DMS 273 treated with DMSO at 0.1 percent for 48 hours (cell line): ENCODE results near the gene DPPA4.
"Not testable (repeated sequence)": the region's sequence is repeated elsewhere in the genome, so short reads cannot be mapped to it uniquely, and the experiment has no call there.

Experiments
- DNase-seq: peaks from one replicate; lab custom pipeline; 2025; lab: John Stamatoyannopoulos, UW

DPPA4 gene

DNA sequence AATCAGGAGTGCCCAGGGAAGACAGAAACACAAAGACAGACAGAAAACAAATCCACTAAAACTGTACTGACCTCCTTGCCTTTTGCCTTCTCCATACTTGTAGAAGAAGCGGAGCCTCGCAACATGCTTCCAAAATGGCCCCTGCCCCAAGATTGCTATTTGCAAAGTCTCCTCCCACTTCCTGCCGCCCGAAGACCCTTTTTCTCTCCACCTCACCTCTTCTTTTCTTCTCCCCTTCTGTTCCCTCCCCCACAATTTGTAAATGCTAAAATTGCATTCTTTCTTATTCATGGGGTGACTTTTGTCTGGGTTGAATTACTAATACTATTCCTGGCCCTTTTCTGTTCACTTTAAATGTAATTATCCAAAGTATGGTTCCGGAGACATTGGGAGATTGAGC is at the start of gene DPPA4:
Gene DPPA4, minus strand, starts transcription at position 154 of the 400 bp plus-strand sequence. Its CDS starts 29 bp downstream, at position 125.
- DNase-seq: no peak

- no peak for DNase-seq
Observed at GRCh38 chr3:109385442-109386318, 48.3 kb upstream of the DPPA4 start.

- DNase-seq: no peak
Observed at GRCh38 chr3:109384164-109384563, 46.8 kb upstream of the DPPA4 start.

GRCh38 chr3:109382588-109382987 is 45.2 kb upstream of the DPPA4 start:
- no peak for DNase-seq

GRCh38 chr3:109375975-109376374 is 38.6 kb upstream of the DPPA4 start:
- no peak for DNase-seq

DNA sequence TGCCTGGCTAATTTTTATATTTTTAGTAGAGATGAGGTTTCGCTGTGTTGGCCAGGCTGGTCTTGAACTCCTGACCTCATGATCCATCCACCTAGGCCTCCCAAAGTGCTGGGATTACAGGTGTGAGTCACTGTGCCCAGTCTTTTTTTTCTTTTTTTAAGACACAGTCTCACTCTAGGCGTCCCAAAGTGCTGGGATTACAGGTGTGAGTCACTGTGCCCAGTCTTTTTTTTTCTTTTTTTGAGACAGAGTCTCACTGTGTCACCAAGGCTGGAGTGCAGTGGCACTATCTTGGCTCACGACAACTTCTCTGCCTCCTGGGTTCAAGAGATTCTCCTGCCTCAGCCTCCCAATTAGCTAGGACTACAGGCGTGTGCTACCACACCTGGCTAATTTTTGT is 37.1 kb upstream of the DPPA4 start:
- DNase-seq: not testable (repeated sequence)

DNA sequence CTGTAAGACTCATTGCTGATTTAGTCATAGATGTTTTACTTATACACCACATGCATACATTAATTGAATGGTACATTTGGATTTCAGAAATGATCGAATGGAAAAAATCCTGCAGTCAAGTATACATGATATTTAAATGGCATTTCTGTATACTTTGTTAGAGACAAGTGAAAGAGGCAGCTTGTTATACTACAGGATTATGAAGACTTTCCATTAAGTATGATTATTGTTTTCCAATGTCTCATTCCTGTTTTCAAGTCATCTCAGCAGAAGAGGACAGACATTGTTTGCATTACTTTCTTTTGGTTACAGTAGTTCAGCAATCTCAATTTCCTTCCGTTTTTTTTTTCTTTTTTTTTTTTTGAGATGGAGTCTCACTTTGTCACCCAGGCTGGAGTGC is 36.6 kb upstream of the DPPA4 start:
- DNase-seq: no peak

- no peak for DNase-seq
Observed at GRCh38 chr3:109372639-109373038, 35.3 kb upstream of the DPPA4 start.

- no peak for DNase-seq
Observed at GRCh38 chr3:109369510-109369909, 32.2 kb upstream of the DPPA4 start.

DNA sequence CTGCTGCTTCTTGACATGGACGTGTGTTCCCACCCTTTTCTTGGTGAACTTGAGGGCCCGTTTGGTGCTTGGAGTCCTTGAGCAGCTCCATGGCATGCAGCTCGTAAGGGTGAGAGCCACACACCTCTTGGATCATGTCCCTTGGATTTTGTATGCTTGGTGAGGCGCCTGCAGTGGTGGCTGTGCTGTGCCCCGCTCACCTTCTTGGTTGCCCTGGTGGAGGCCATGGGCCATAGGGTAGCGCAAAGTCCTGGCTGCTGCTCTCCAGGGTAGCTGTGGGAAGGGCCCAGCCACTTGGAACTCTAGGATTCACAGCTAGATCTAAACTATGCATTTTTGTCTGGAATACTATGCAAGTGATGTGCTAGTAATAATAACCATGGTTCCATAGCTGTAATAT is 26.7 kb upstream of the DPPA4 start:
- no peak for DNase-seq

- no peak for DNase-seq
Observed at GRCh38 chr3:109363634-109364033, 26.3 kb upstream of the DPPA4 start.

- DNase-seq: no peak
Observed at GRCh38 chr3:109362823-109363222, 25.5 kb upstream of the DPPA4 start.

DNA sequence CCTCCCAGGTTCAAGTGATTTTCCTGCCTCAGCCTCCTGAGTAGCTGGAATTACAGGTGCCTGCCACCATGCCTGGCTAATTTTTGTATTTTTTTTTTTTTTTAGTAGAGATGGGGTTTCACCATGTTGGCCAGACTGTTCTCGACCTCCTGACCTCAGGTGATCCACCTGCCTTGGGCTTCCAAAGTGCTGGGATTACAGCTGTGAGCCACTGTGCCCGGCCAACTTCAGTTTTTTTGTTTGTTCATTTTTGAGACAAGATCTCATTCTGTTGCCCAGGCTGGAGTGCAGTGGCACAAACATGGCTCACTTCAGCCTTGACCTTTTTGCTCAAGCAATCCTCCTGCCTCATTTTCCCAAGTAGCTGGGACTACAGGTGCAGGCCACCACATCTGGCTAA is 21.5 kb upstream of the DPPA4 start:
- DNase-seq: not testable (repeated sequence)

DNA sequence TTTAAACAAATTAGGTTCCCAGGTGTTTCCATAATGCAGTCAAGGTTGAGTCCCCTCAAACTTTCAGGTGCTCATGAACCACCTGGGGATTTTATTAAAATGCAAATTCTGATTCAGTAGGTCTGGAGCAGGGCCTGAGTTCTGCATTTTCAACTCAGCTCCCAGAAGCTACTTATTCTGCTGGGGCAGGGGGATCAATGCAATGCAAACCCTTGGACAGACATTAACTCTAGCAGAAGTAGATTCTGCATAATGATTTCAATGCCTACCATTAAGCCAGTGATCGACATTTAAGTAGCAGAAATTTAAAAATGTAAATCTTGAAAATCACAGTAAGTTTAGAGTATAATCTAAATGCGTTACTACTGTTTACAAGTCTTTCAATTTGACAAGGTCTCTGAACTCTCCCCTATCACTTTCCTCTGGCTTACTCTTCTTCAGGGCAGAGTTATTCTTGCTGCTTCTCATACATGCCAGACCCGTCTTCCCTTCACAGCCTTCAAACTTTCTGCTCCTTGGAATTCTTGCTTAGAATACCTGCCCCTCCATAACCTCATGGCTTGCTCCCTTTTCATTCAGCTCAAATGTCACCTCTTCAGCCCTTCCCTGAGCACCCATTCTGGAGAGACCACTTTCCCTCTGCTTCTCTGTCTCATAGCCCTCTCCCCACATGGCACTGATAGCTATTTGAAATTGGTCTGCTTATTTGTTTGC is 19.3 kb upstream of the DPPA4 start:
- no peak for DNase-seq

DNA sequence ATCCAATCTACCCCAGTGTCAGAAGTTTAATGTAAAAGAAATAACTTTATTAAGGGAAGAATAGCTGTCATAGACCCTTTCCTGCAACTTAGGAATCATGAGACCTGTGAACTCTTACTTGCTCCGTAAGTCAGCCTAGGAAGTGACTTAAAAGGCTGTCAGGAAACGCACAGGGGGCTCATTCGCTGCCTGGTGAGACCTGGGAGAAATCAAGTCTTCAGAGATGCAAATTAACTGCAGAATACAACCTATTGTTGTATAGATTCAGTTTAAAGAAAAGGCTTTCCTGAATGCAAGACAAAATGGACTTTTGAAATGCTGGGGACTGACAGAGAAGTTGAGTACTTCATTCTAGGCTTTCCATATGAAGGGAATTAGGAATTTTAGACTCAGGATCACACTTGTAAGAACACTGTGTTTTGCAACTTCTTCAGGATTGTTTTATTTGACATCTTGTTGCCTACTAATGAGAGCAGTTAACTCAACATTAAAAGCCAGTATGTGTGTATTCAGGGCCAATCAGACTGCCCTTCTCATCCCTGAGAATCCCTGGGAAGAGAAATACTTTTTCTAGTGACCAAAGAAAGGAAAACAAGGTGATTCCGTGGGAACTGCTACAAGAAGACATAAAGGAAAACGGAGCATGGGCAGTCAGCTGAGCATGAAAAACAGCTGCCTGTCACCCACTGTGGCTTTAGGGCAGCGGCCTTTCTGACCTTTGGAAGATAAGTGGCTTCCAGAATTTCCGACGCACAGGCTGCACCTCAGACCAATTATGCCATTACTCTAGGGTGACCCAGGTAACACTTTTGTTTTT is 18.5 kb upstream of the DPPA4 start:
- no peak for DNase-seq

GRCh38 chr3:109353057-109353456 is 15.7 kb upstream of the DPPA4 start:
- DNase-seq: peak; percentile 22

DNA sequence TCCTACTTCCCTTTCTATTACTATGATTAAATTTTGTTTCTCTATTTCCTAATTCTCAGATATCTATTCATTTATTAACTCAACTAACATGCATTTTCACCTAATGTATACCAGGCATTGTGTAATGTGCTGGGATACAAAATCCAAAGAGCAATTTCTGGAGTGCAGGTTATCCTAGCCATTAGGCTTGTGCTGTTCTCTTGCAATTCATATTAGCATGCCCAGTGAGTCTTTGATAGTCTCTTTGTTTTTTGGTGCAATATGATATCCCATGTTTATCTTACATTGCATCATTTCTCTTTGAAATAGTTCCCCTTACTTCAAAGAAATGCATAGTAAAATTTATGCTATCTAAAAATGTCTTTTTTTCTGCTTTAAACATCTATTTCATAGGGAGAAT is 13.9 kb upstream of the DPPA4 start:
- DNase-seq: no peak

- DNase-seq: no peak
Observed at GRCh38 chr3:109346770-109347295, 9.5 kb upstream of the DPPA4 start.

- DNase-seq: no peak
Observed at GRCh38 chr3:109346099-109346498, 8.8 kb upstream of the DPPA4 start.

DNA sequence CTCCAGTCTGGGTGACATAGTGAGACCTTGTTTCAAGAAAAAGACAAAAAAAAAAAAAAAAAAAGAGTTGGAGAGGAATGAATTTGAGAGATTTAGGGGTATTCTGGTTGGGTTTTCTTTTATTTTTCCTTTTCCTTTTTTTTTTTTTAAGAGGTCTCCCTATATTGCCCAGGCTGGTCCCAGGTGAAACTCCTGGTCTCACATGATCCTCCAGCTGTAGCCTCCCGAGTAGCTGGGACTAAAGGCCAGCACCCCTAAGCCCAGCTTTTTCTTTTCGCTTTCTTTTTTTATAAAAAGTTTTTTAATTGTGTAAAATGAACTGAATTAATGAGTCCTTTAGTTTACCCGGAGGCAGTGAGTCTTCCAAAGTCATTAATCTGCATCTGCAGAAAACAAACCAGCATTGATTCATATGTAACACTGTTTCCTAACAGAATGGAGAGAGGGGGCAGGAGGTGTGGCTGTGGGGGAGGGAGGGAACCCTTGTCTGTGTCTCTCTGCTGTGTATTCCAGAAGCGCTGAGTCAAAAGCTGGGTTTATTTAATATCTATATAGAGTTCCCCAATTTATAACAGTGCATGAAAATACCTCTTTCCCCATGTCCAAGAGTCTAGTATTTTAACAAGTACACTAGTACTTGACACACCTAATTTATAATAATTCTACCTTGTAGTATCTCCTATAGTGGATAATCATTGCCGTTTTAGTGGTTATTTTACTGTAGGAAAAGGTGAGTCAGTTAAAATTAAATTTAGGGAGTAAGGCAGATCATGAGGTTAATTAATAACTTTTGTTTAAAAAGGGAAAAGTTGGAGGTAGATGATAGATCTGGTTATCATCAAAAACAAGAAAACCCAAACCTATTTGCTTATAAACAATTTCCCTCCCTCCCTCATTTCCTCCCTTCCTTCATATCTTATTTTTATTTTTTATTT is 2.6 kb upstream of the DPPA4 start:
- DNase-seq: no peak

GRCh38 chr3:109339197-109339596 is 1.9 kb upstream of the DPPA4 start:
- no peak for DNase-seq
